ENCODE measurements around the gene RTEL1.
A peak's percentile ranks its signal among the peaks of the same experiment; 100 is the strongest.
"Not testable (repeated sequence)": the region's sequence is repeated elsewhere in the genome, so short reads cannot be mapped to it uniquely, and the experiment has no call there.

RTEL1 gene

DNA sequence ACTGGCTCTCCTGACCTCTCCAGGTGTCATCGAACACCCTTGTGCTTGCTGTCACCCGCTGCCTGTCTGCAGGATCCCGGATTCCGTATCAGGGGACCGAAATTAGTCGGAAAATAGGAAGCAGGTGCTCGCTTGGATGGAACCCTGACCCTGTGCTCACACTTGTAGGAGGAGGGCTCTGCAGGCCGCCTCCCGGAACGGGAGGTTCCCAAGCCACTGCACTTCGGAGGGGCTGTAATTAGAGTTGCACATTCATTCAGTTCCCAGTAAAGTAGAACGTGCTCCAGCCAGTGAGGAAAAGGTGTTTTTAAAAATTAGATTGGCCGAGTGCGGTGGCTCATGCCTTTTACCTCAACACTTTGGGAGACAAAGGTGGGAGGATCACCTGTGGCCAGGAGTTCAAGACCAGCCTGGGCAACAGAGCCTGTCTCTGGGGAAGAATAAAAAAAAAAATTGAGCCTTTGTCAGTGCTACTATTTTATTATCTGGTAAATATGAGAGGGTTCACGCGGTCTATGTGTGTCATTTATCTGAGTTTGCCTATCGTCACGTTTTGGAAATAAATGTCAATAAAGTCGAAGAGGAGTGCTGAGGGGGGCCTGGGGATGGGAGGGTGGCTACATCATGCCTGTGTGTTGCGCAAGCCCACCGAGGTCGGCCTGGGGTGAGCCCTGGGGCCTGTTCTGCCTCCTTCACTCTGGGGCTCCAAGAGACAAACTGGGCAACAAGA lies 29.7 kb upstream of the RTEL1 start:
- DNase-seq (ENCODE audit: low spot score) = peak; percentile 81

DNA sequence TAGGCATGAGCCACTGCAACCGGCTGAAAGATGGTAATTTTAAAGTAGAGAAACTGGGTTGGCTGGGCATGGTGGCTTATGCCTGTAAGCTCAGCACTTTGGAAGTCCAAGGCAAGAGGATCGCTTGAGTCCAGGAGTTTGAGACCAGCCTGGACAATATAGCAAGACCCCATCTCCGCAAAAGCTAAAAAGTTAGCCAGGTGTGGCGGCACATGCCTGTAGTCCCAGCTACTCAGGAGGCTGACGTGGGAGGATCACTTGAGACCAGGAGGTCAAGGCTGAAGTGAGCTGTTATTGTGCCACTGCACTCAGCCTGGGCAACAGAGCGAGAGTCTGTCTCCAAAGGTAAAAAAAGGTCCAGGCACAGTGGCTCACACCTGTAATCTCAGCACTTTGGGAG lies 27.2 kb upstream of the RTEL1 start:
- not testable (repeated sequence) for DNase-seq (ENCODE audit: low spot score)

DNA sequence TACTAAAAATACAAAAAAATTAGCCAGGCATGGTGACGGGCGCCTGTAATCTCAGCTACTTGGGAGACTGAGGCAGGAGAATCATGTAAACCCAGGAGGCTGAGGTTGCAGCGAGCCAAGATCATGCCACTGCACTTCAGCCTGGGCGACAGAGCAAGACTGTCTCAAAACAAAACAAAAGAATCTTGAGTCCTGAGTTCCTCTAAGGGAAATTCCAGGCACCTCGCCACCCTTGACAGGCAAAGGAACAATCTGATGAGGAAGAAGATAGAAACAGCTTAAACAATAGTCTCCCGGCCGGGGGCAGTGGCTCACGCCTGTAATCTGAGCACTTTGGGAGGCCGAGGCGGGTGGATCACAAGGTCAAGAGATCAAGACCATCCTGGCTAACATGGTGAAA lies 26.7 kb upstream of the RTEL1 start:
- DNase-seq (ENCODE audit: low spot score) = not testable (repeated sequence)

GRCh38 chr20:63633732-63634131 lies 24.4 kb upstream of the RTEL1 start:
- DNase-seq (ENCODE audit: low spot score) = no peak

- no peak for DNase-seq (ENCODE audit: low spot score)
These were observed 22.5 kb upstream of the RTEL1 start for GRCh38 chr20:63635431-63636141.

DNA sequence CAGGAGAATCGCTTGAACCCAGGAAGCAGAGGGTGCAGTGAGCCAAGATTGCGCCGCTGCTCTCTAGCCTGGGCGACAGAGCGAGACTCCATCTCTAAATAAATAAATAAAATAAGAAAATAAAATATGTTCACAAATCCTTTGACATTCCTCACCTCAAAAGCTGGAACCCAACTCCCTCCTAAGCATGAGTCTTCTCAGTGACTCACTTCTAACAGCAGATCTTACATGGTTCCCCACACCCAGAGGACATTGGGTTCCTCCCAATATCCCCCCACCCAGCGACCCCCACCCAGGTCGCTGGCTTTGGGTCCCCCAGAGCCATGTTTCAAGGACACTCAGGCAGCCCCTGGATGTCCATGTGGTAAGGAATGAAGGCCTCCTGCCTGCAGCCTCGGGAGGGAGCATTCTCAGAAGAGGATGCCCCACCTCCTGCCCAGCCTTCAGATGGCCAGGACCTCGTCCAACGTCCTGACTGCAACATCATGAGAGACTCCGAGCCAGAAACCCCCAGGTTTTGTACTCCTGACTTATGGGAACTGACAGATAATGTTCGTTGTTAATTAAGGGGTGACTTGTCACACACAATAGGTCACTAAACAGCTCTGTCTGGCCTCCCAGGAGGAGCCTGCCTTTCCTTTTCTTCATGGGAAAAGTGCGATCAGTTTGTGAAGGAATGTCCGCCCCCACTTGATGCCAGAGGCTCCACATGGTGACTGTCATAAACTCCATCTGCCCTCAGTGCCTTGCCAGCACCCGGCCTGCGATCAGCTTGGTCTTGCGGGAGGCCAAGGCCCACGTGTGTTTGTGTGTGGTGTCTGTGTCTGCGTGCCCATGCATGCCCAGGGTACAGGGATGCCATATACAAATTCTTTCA lies 21.1 kb upstream of the RTEL1 start:
- no peak for DNase-seq (ENCODE audit: low spot score)

- no peak for DNase-seq (ENCODE audit: low spot score)
These were observed 18.8 kb upstream of the RTEL1 start for GRCh38 chr20:63639093-63639975.

DNA sequence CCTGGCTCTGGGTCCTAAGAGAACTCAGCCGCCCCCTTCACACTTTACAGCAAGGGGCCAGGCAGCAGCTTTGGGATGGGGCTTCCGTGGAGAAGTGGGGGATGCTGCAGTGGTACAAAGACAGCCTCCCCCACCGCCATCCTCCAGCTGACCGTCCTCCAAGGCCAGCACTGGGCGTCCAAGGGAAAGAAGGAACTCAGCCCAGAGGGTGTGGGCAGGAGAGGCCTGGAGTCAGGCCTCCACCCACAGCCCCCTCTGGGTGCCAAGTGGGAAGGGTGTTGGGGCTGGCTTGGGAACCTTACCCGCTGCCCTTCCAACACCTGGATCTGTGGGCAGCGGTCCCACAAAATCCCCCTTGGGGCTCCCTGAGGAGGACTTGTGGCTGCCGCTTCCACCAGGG lies 18.0 kb upstream of the RTEL1 start:
- no peak for DNase-seq (ENCODE audit: low spot score)

DNA sequence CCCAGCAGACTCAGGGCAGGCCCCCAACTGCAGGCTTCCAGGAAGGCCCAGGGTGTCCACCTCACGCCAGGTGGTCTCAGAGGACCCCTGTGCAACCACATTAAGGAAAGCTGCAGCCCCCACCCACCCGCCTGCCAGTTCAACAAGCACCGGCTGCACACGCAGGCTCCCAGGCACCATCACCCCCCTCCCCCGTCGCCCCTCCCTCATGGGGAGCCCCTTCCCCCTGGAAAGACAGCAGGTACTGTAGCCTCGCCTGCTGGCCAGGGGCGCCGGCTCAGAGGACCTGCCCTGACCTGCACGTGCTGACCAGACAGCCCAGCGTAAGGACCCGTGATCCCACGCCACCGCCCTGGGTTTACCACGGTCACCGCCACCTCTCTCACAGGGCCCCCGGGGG lies 17.4 kb upstream of the RTEL1 start:
- DNase-seq (ENCODE audit: low spot score) = not testable (repeated sequence)

GRCh38 chr20:63641146-63641791 lies 16.8 kb upstream of the RTEL1 start:
- no peak for DNase-seq (ENCODE audit: low spot score)

DNA sequence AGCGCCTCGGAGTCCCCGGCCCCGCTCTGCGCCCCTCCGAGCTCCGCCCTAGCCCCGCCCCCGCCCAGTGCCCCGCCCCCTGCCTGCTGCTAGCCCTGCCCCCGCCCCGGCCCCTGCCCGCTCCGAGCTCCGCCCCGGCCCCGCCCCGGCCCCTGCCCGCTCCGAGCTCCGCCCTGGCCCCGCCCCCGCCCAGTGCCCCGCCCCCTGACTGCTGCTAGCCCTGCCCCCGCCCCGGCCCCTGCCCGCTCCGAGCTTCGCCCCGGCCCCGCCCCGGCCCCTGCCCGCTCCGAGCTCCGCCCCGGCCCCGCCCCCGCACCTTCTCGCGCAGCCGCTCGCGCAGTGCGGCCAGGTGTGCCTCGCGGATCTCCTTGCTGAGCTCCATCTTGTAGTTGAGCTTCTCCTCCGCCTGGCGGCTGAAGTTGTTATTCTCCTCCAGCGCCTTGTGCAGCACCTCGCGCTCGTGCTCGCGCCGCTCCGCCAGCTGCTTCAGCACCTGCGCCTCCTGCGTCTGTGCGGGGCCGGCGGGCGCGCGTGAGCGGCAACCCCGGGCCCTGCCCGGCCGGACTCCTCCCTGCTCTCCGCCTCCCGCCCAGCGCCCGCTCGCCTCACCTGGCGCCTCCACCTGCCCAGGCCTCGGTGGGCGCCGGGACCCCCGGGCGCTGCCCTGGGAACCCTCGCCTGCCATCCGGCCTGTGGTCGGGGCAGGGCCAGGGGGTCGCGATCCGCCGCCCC lies 16.2 kb upstream of the RTEL1 start:
- DNase-seq (ENCODE audit: low spot score) = peak; percentile 90

- no peak for DNase-seq (ENCODE audit: low spot score)
These were observed 15.4 kb upstream of the RTEL1 start for GRCh38 chr20:63642527-63643247.

DNA sequence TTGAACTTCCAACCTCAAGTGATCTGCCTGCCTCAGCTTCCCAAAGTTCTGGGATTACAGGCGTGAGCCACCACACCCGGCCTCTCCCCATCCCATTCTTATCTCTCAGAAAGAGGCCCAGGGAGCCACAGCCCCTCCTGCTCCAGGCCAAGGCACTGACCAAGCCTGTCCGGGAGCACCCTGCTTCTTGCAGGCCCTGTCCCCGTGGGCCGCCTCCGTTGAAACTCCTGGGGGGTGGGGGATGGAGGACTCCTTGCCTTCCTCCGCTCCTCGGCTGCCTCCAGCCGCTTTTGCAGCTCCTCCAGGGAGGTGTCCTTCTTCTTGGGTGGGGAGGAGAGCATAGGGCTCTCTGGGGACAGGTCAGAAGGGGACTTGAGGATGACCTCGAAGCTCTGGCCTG lies 14.6 kb upstream of the RTEL1 start:
- DNase-seq (ENCODE audit: low spot score) = no peak

GRCh38 chr20:63643946-63644345 lies 14.2 kb upstream of the RTEL1 start:
- no peak for DNase-seq (ENCODE audit: low spot score)

DNA sequence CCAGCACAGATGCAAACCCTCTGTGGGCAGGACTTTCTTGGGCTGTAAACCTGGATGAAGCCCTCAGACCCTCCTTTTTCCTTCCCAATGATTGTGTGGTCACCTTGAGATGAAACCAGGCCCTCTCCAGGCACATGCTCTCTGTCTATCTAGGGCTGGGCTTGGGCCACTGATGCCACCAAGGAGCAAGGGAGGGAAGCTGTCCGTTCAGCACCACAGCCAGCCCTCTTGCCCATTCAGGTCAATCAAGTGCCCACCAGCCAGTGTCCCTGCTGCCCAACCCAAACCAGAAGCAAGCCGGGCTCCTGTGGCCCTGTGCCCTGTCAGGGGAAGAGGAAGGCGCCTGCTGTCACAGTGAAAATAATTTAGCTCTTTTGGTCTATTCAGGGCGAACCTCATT lies 12.9 kb upstream of the RTEL1 start:
- no peak for DNase-seq (ENCODE audit: low spot score)

DNA sequence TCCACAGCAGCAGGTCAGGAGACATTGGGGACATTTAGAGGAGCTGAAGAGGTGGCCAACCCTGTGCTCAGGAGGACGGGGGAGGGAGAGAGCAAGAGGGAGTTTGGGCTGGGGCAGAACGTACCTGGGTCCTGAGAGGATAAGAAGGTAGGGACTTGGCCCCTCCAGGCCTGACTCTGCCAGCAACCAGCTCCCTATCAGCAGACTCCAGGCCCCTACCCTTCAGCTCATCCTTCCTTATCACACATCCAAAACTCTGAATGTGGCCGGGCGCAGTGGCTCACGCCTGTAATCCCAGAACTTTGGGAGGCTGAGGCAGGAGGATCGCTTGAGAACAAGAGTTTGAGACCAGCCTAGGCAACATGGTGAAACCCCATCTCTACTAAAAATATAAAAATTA lies 9.9 kb upstream of the RTEL1 start:
- no peak for DNase-seq (ENCODE audit: low spot score)

DNA sequence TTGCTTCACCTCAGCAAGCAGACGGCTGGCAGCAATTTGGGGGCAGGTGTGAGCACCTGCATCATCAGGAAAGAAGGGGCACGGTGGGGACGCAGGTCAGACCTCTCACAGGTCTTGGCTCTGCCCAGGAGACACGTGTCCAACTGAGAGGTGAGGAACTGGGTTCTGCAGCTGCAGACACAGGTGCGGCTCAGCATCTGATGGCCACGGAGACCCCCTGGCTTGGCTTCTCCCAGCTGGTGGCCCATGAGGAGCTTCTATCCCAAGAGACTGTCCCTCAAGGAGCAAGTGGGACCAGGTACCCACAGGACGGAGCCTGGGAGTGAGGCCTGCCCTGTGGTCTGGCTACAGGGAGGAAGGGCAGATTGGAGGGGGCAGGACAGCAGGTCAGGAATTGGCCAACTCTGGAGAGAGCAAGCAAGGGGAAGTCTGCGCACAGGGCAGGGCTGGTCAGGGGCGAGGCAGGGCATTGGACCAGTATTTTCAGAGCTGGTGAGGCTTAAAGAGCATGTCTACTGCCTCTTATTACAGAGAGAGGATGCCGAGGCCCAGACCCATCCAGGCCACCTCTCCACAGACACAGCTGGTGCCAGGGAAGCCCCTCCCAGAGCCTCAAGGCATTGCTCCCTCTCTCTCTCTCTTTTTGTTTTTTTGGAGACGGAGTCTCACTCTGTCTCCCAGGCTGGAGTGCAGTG lies 9.1 kb upstream of the RTEL1 start:
- DNase-seq (ENCODE audit: low spot score) = no peak

- DNase-seq (ENCODE audit: low spot score) = not testable (repeated sequence)
These were observed 7.6 kb upstream of the RTEL1 start for GRCh38 chr20:63650486-63650885.

GRCh38 chr20:63651942-63652191 lies 6.2 kb upstream of the RTEL1 start:
- no peak for DNase-seq (ENCODE audit: low spot score)

Measured in COLO829 (cell line).